HepG2 (cell line): Measurements from ENCODE around the gene NOTCH4. TPM values are rescaled to one million over a fixed set of nuclear protein-coding genes. Genes with fewer than 3 reads are reported as not detected.

ENCODE experiments used
- MLLT10 ChIP-seq: sonication (generic); formaldehyde crosslinking; IDR thresholded peaks from 2 replicates; pipeline ENCODE4 v1.4.0; 2020; ENCODE audit warnings: missing genetic modification reagents
- NCOA1 ChIP-seq: sonication (generic); formaldehyde crosslinking; IDR thresholded peaks from 2 replicates; pipeline ENCODE4 v1.9.0; 2021; ENCODE audit warnings: missing genetic modification reagents
- NCOA5 ChIP-seq: sonication (generic); formaldehyde crosslinking; IDR thresholded peaks from 2 replicates; pipeline ENCODE4 v1.4.0; 2020; ENCODE audit warnings: missing genetic modification reagents
- RORA ChIP-seq: sonication (generic); formaldehyde crosslinking; IDR thresholded peaks from 2 replicates; pipeline ENCODE4 v1.5.0; 2020; ENCODE audit warnings: mild to moderate bottlenecking, missing genetic modification reagents, moderate library complexity
- SRSF1 ChIP-seq: fragments of 200-400 bp; formaldehyde crosslinking; optimal IDR thresholded peaks from 2 replicates; pipeline ENCODE3; 2017; ENCODE audit warnings: mild to moderate bottlenecking, low read depth, low read length, moderate library complexity
- TBX2 ChIP-seq: sonication (generic); formaldehyde crosslinking; IDR thresholded peaks from 2 replicates; pipeline ENCODE4 v1.5.0; 2020; ENCODE audit warnings: missing genetic modification reagents, mild to moderate bottlenecking, borderline replicate concordance
- ZNF143 ChIP-seq: sonication (generic); formaldehyde crosslinking; IDR thresholded peaks from 2 replicates; pipeline ENCODE4 v1.4.0; 2020; ENCODE audit warnings: missing genetic modification reagents
- ZNF33A ChIP-seq: sonication (generic); formaldehyde crosslinking; IDR thresholded peaks from 2 replicates; pipeline ENCODE4 v1.5.1; 2020; ENCODE audit warnings: missing genetic modification reagents, mild to moderate bottlenecking, moderate library complexity, borderline replicate concordance
- ZNF670 ChIP-seq: sonication (generic); formaldehyde crosslinking; IDR thresholded peaks from 2 replicates; pipeline ENCODE4 v1.8.0; 2022; ENCODE audit warnings: mild to moderate bottlenecking, missing genetic modification reagents, borderline replicate concordance
- ZNF788 ChIP-seq: sonication (generic); formaldehyde crosslinking; IDR thresholded peaks from 2 replicates; pipeline ENCODE4 v1.5.0; 2020; ENCODE audit warnings: mild to moderate bottlenecking, missing genetic modification reagents, borderline replicate concordance
- ZNF790 ChIP-seq: sonication (generic); formaldehyde crosslinking; IDR thresholded peaks from 2 replicates; pipeline ENCODE4 v1.8.0; 2022; ENCODE audit warnings: missing genetic modification reagents, mild to moderate bottlenecking, borderline replicate concordance
- ZSCAN20 ChIP-seq: sonication (generic); formaldehyde crosslinking; IDR thresholded peaks from 2 replicates; pipeline ENCODE4 v1.4.0; 2020; ENCODE audit warnings: missing genetic modification reagents, mild to moderate bottlenecking, borderline replicate concordance
- polyA plus RNA-seq, 8 experiments: library from polyadenylated mRNA; depleted of rRNA in 3 of 8; stranded (reverse) in 7 of 8; unstranded in 1 of 8; fragments of >200 nt; fragmentation: Illumina TruSeq in 4 of 8; extraction: Trizol in 4 of 8; gene quantifications; 2 replicates each; pipeline versions ENCODE4 v1.2.1 to v1.2.3, GENCODE V29; 2011 to 2016; ENCODE audit warnings: low read depth in 4 of 8, missing spikeins in 1 of 8, mixed read lengths in 1 of 8; ENCODE audit not compliant: insufficient read depth in 1 of 8
- total RNA-seq, 5 experiments: library from RNA; depleted of rRNA; stranded (reverse); fragments of >200 nt; fragmentation: Illumina TruSeq; extraction: Trizol; gene quantifications; 2 replicates each; pipeline ENCODE4 v1.2.3, GENCODE V29; 2016; ENCODE audit warnings: low read depth in 1 of 5
- TF ChIP-seq, protein P1 (sequence below): sonication (generic); formaldehyde crosslinking; IDR thresholded peaks from 2 replicates; pipeline ENCODE4 v1.5.0; 2020; ENCODE audit warnings: mild to moderate bottlenecking, missing genetic modification reagents
- TF ChIP-seq, protein P2 (sequence below): sonication (generic); formaldehyde crosslinking; IDR thresholded peaks from 2 replicates; pipeline ENCODE4 v1.4.0; 2020; ENCODE audit warnings: missing genetic modification reagents
- TF ChIP-seq, protein P3 (sequence below): sonication (generic); formaldehyde crosslinking; IDR thresholded peaks from 2 replicates; pipeline ENCODE4 v1.4.0; 2020; ENCODE audit warnings: missing genetic modification reagents

Gene NOTCH4
- total and polyA plus RNA-seq, 2 of the 13 experiments (the other 11 are each of a cell fraction or from before 2014, with no cell fraction given), result 0.51 to 0.83 TPM

DNA sequence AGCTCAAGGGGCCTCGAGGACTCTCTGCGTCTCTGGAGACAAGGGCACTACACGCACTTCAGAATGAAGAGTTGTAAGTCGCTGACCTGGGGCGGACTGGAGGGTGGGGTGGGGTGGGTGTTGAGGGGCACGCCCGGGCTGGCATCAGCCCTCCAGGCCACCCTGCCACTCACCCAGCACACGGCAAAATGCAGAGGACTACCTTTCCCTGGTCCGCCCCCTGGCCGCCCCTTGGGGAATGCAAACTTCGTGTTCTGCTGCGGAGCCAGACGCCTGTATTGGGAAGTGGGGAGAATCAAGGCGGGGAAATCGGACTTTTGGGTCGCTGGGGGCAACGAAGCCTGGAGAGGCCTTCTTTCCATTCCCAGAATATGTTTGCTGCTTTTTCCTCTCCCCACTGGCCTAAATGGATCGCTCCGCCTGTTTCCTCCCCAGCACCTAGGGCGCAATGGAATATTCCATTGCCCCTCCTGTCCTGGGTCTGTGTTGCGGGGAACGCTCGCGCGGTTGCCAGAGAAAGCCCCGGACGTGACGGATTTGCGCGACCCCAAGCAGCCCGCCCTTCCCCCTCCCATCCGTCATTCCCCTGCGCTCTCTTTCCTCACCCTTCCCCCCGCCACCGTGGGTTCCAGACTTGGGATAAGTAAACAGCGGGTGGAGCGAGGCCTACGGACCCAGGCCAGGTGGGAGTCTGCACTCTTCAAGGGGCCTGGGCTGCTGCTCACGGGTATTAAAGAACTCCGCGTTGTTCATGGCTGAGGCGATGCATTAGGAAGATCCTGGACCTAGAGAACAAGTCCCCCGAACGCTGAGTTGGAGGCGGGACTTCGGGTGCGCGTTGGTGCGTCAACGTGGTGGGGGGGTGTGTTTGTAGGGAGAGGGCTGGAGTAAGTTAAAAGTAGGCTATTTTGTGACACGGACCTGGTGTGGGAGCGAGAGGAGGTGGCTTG is 70.0 kb downstream of the NOTCH4 start, which contains the start of gene PPT2 (continued):
- TF ChIP-seq ZNF670 (CRISPR knock-in tag) (peak; percentile 87; the same call in 1 of the 2 replicates), RORA (CRISPR knock-in tag) (no peak), TBX2 (CRISPR knock-in tag) (peak; percentile 68; the same call in 1 of the 2 replicates), NCOA1 (CRISPR knock-in tag) (no peak), ZNF143 (peak; percentile 44; the same call in 1 of the 2 replicates), ZNF33A (CRISPR knock-in tag) (no peak), NCOA5 (no peak), ZNF788 (peak; percentile 18; the same call in 1 of the 2 replicates), MLLT10 (CRISPR knock-in tag) (no peak), ZSCAN20 (CRISPR knock-in tag) (peak; percentile 85; the same call in 1 of the 2 replicates), SRSF1 (no peak), ZNF790 (no peak)
- TF ChIP-seq, protein P1, sequence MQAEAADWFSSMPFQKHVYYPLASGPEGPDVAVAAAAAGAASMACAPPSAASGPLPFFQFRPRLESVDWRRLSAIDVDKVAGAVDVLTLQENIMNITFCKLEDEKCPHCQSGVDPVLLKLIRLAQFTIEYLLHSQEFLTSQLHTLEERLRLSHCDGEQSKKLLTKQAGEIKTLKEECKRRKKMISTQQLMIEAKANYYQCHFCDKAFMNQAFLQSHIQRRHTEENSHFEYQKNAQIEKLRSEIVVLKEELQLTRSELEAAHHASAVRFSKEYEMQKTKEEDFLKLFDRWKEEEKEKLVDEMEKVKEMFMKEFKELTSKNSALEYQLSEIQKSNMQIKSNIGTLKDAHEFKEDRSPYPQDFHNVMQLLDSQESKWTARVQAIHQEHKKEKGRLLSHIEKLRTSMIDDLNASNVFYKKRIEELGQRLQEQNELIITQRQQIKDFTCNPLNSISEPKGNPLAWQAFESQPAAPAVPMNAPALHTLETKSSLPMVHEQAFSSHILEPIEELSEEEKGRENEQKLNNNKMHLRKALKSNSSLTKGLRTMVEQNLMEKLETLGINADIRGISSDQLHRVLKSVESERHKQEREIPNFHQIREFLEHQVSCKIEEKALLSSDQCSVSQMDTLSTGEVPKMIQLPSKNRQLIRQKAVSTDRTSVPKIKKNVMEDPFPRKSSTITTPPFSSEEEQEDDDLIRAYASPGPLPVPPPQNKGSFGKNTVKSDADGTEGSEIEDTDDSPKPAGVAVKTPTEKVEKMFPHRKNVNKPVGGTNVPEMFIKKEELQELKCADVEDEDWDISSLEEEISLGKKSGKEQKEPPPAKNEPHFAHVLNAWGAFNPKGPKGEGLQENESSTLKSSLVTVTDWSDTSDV (CRISPR knock-in tag), result no peak
- TF ChIP-seq, protein P2, sequence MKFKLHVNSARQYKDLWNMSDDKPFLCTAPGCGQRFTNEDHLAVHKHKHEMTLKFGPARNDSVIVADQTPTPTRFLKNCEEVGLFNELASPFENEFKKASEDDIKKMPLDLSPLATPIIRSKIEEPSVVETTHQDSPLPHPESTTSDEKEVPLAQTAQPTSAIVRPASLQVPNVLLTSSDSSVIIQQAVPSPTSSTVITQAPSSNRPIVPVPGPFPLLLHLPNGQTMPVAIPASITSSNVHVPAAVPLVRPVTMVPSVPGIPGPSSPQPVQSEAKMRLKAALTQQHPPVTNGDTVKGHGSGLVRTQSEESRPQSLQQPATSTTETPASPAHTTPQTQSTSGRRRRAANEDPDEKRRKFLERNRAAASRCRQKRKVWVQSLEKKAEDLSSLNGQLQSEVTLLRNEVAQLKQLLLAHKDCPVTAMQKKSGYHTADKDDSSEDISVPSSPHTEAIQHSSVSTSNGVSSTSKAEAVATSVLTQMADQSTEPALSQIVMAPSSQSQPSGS (CRISPR knock-in tag), result peak; percentile 42
- TF ChIP-seq, protein P3, sequence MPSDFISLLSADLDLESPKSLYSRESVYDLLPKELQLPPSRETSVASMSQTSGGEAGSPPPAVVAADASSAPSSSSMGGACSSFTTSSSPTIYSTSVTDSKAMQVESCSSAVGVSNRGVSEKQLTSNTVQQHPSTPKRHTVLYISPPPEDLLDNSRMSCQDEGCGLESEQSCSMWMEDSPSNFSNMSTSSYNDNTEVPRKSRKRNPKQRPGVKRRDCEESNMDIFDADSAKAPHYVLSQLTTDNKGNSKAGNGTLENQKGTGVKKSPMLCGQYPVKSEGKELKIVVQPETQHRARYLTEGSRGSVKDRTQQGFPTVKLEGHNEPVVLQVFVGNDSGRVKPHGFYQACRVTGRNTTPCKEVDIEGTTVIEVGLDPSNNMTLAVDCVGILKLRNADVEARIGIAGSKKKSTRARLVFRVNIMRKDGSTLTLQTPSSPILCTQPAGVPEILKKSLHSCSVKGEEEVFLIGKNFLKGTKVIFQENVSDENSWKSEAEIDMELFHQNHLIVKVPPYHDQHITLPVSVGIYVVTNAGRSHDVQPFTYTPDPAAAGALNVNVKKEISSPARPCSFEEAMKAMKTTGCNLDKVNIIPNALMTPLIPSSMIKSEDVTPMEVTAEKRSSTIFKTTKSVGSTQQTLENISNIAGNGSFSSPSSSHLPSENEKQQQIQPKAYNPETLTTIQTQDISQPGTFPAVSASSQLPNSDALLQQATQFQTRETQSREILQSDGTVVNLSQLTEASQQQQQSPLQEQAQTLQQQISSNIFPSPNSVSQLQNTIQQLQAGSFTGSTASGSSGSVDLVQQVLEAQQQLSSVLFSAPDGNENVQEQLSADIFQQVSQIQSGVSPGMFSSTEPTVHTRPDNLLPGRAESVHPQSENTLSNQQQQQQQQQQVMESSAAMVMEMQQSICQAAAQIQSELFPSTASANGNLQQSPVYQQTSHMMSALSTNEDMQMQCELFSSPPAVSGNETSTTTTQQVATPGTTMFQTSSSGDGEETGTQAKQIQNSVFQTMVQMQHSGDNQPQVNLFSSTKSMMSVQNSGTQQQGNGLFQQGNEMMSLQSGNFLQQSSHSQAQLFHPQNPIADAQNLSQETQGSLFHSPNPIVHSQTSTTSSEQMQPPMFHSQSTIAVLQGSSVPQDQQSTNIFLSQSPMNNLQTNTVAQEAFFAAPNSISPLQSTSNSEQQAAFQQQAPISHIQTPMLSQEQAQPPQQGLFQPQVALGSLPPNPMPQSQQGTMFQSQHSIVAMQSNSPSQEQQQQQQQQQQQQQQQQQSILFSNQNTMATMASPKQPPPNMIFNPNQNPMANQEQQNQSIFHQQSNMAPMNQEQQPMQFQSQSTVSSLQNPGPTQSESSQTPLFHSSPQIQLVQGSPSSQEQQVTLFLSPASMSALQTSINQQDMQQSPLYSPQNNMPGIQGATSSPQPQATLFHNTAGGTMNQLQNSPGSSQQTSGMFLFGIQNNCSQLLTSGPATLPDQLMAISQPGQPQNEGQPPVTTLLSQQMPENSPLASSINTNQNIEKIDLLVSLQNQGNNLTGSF (CRISPR knock-in tag), result peak; percentile 37; the same call in 1 of the 2 replicates
